Osteocyte (in vitro differentiated cells): ENCODE data around the gene ERI3. TPM values are rescaled to one million over a fixed set of nuclear protein-coding genes. Genes with fewer than 3 reads are reported as not detected.

Experiments
- DNase-seq: peaks from one replicate; pipeline ENCODE4 v3.0.0; 2021; ENCODE audit warnings: mixed read lengths; ENCODE audit not compliant: unreplicated experiment; ENCODE audit errors: extremely low spot score
- H3K27ac Mint-ChIP-seq: one replicate; pipeline ENCODE4 v1.8.0; 2021; ENCODE audit warnings: mild to moderate bottlenecking, mixed read lengths; ENCODE audit not compliant: unreplicated experiment
- H3K27me3 Mint-ChIP-seq: one replicate; pipeline ENCODE4 v1.8.0; 2021; ENCODE audit warnings: mixed read lengths; ENCODE audit not compliant: unreplicated experiment
- H3K36me3 Mint-ChIP-seq: one replicate; pipeline ENCODE4 v1.8.0; 2021; ENCODE audit warnings: mixed read lengths; ENCODE audit not compliant: unreplicated experiment
- H3K4me1 Mint-ChIP-seq: one replicate; pipeline ENCODE4 v1.8.0; 2021; ENCODE audit warnings: mixed read lengths; ENCODE audit not compliant: unreplicated experiment
- H3K4me3 Mint-ChIP-seq: one replicate; pipeline ENCODE4 v1.8.0; 2021; ENCODE audit warnings: mild to moderate bottlenecking, moderate library complexity, mixed read lengths; ENCODE audit not compliant: unreplicated experiment
- H3K9me3 Mint-ChIP-seq: one replicate; pipeline ENCODE4 v1.8.0; 2021; ENCODE audit warnings: mixed read lengths; ENCODE audit not compliant: unreplicated experiment
- total RNA-seq: library from RNA; stranded (reverse); gene quantifications from 2 replicates; pipeline ENCODE4 v1.2.1, GENCODE V29; 2021
- TF ChIP-seq, protein P1 (sequence below): fragments of 200-600 bp; sonication (generic); IDR thresholded peaks from 2 replicates; pipeline ENCODE4 v1.5.0; 2021; ENCODE audit warnings: antibody characterized with exemption, mild to moderate bottlenecking, moderate library complexity

The ERI3 gene
- total RNA-seq, 1 donor from 2014 or later: 58.6 TPM

DNA sequence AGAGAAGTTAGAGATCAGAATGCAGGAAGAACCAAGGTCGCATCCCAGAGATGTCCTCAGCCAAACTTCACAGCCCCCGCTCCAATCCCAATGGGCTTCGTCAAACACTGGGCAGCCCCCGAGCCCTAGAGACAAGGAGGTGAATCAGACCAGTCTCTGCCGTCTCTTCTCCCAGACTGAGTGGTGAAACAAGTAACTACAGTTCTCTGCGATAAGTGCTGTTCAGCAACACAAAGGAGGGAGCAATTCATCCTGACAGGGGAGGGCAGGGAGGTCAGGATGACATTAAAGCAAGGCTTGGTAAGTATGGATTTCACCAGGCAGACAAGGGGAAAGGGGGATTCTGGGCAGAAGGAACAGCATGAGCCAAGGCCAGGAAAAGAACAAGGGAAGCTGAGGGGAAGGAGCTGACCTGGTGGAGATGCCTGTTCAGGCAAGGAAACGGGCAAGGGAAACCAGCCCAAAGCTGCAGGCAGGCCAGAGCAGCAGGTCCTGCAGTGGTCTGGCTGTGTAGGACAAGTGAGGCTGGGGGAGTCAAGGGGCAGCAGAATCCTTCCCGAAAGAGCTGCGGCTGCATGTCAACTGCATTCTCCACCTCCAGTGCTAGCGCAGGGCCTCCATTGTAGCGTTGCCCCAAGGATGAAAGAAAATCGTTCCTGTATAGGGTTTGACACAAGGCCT, 13.6 kb upstream of the ERI3 start:
- H3K36me3 Mint-ChIP-seq: peaks cover 2% of the 10 kb centered on the region
- no peak for DNase-seq
- H3K4me3 Mint-ChIP-seq: no peak overlapping the region
- TF ChIP-seq, protein P1, sequence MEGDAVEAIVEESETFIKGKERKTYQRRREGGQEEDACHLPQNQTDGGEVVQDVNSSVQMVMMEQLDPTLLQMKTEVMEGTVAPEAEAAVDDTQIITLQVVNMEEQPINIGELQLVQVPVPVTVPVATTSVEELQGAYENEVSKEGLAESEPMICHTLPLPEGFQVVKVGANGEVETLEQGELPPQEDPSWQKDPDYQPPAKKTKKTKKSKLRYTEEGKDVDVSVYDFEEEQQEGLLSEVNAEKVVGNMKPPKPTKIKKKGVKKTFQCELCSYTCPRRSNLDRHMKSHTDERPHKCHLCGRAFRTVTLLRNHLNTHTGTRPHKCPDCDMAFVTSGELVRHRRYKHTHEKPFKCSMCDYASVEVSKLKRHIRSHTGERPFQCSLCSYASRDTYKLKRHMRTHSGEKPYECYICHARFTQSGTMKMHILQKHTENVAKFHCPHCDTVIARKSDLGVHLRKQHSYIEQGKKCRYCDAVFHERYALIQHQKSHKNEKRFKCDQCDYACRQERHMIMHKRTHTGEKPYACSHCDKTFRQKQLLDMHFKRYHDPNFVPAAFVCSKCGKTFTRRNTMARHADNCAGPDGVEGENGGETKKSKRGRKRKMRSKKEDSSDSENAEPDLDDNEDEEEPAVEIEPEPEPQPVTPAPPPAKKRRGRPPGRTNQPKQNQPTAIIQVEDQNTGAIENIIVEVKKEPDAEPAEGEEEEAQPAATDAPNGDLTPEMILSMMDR: no peak
- no peaks in the 10 kb centered on the region for H3K4me1 Mint-ChIP-seq
- no peak overlapping the region for H3K27ac Mint-ChIP-seq
- H3K27me3 Mint-ChIP-seq: peaks cover 28% of the 10 kb centered on the region
- no peaks in the 10 kb centered on the region for H3K9me3 Mint-ChIP-seq

DNA sequence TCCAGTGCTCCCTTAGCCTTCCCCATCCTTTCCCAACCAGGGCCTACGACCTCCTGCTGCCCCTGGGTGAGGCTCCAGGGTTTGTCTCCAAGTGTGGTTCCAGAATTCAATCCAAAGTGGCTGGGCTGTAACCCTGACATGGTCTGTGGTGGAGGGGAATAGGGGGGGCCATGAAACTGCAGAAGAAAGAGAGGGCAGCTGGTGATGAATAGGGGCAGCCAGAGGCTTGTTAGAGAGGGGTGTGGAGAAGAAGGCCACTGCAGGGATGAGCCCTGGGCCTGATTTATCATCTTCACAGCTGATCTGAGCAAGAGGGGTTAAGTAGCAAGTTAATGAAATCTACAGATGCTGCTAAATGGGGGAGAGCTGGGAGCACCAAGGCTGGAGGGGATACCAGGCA, 12.9 kb upstream of the ERI3 start:
- Mint-ChIP-seq H3K9me3 (no peaks in the 10 kb centered on the region), H3K27ac (no peak overlapping the region), H3K4me3 (no peak overlapping the region), H3K36me3 (peaks cover 2% of the 10 kb centered on the region), H3K4me1 (no peaks in the 10 kb centered on the region), H3K27me3 (peaks cover 31% of the 10 kb centered on the region)
- TF ChIP-seq, protein P1: no peak
- no peak for DNase-seq

DNA sequence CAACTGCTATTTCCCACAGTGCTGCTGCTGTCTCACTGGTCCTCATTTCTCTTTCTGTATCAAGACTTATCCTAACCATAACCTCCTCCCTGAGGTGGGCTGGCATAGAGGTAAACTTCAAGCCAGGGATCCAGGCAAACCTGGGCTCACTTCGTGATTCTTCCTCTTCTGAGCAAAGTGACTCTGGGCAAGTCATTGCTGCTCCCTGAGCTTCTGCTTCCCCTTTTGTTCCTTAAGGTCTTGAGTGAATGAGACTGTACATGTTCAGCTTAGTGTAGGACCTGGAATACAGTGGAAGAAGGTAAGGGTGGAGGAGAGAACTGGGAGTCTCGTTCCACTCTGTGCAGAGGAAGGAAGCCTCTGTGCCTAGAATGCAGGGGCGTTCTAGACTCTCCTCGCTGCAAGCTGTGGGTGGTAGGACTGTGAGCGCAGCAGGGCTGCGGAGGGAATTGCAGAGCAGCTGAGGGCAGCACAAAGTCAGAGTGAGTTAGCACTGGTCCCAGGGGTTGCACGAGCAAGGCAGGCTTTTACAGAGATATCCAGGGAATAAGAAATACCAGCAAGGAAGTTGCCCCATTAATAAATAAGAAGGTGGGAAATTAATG, 11.4 kb upstream of the ERI3 start:
- Mint-ChIP-seq H3K4me3 (no peak overlapping the region), H3K27ac (no peak overlapping the region), H3K36me3 (peaks cover 2% of the 10 kb centered on the region), H3K9me3 (no peaks in the 10 kb centered on the region), H3K27me3 (peaks cover 31% of the 10 kb centered on the region), H3K4me1 (no peaks in the 10 kb centered on the region)
- TF ChIP-seq, protein P1: no peak
- DNase-seq: no peak

DNA sequence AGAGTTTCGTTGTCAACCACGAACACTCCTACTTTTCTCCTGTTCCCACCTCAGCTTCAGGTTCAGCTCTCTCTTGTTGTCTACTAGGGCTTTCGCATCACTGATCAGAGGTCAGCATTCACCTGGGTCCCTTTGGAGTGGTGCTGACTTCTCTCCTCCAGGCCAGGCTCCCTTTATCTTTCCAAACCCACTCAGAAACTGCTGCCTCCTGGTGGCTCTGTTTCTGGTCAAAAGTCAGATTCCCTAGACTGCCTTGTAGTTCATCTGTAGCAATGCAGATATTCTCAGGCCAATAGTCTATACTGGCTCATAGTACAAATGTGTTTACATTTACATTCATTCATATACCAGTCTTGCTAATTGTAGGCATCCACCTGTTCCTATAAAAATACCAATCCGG, 6.4 kb upstream of the ERI3 start:
- Mint-ChIP-seq H3K4me1 (peaks cover 4% of the 10 kb centered on the region), H3K36me3 (no peaks in the 10 kb centered on the region), H3K27me3 (peaks cover 8% of the 10 kb centered on the region), H3K27ac (no peak overlapping the region), H3K4me3 (no peak overlapping the region), H3K9me3 (no peaks in the 10 kb centered on the region)
- DNase-seq: no peak
- TF ChIP-seq, protein P1: peak; percentile 28

DNA sequence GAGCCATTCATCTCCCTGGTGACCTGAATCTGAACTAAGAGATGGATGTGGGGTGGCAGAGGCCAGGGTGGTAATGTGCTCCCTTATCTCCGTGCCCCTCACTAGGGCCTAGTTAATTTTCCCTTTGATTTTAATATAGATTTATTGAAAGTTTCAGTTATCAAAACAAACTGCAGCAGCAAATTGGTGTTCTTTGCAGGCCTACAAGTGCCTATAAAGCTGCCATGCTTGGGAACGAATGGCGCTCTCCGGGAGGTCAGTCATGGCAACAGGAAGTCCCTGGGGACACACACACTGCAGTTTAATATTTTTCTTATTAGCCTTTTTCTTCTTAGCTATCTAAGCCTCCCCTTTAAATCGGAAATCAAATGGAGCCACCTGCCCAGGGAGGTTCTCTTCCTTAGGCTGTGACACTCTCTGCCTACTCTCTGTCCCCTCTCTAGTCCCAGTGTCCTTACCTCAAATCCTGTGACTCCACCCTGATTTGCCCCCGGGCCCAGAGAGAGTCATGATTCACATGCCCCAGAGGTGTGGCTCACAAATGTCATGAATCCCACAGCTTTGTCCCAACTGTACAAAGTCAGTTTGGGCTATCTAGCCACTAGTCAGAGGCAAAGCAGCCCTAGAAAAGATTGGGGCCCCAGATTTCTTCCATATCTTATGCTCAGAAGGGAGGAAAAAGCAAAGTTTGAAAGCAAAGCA, 4.3 kb upstream of the ERI3 start:
- Mint-ChIP-seq H3K27me3 (peaks cover 4% of the 10 kb centered on the region), H3K9me3 (no peaks in the 10 kb centered on the region), H3K4me1 (peaks cover 14% of the 10 kb centered on the region), H3K27ac (no peak overlapping the region), H3K4me3 (no peak overlapping the region), H3K36me3 (no peaks in the 10 kb centered on the region)
- TF ChIP-seq, protein P1: no peak
- no peak for DNase-seq
